GM12873 (cell line): ENCODE data around the gene NOVA2.
A peak's percentile ranks its signal among the peaks of the same experiment; 100 is the strongest.

Source experiments
- CTCF ChIP-seq: IDR thresholded peaks from 2 replicates; pipeline ENCODE4 v1.5.1; 2012; ENCODE audit warnings: low read depth, mild to moderate bottlenecking, moderate library complexity, low read length, control low read depth; ENCODE audit not compliant: insufficient read depth; ENCODE audit errors: missing control alignments

NOVA2 gene

GRCh38 chr19:45927565-45928261 is 46.0 kb downstream of the NOVA2 start:
- no peak for TF ChIP-seq CTCF

- TF ChIP-seq CTCF = no peak
Observed at GRCh38 chr19:45924891-45925447, 48.7 kb downstream of the NOVA2 start.

GRCh38 chr19:45922281-45922680 is 51.4 kb downstream of the NOVA2 start:
- peak; percentile 53 for TF ChIP-seq CTCF

- TF ChIP-seq CTCF = no peak
Observed at GRCh38 chr19:45920458-45920857, 53.2 kb downstream of the NOVA2 start.

GRCh38 chr19:45919678-45920077 is 54.0 kb downstream of the NOVA2 start:
- TF ChIP-seq CTCF = no peak

DNA sequence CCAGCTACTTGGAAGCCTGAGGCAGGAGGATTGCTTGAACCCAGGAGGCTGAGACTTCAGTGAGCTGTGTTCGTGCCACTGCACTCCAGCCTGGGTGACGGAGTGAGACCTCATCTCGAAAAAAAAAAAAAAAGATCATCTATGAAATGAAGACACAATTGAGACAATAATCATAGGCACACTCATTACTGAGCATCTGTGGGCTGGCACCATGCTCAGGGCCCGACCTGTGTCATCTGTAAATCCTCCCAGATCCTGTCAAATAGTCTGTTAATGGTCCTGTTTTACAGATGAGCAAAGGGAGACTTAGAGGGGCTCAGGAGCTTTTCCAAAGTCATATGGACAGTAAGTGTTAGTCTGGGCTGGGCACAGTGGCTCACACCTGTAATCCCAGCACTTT is 54.9 kb downstream of the NOVA2 start:
- TF ChIP-seq CTCF = no peak

- TF ChIP-seq CTCF = no peak
Observed at GRCh38 chr19:45917421-45918091, 56.1 kb downstream of the NOVA2 start.
